Right atrium auricular region (tissue), 2 donors: ENCODE results near the gene GIGYF2. TPM values are rescaled to one million over a fixed set of nuclear protein-coding genes. Genes with fewer than 3 reads are reported as not detected.

ENCODE experiments used
- DNase-seq: peaks from one replicate; pipeline ENCODE4 v3.0.0-alpha.2; 2019; ENCODE audit warnings: low spot score
- H3K27ac ChIP-seq, 2 donors: fragments of 200-600 bp; sonication (generic); 1 replicate in 1 of 2; 2 replicates in 1 of 2; pipeline ENCODE4 v1.5.1; 2016 to 2019
- H3K27me3 ChIP-seq, 2 donors: fragments of 200-600 bp; sonication (generic); one replicate each; pipeline versions ENCODE4 v1.5.1 to v1.6.0; 2017 to 2019
- H3K36me3 ChIP-seq: fragments of 200-600 bp; sonication (generic); one replicate; pipeline ENCODE4 v1.5.1; 2016
- H3K4me1 ChIP-seq, 2 donors: fragments of 200-600 bp; sonication (generic); one replicate each; pipeline versions ENCODE4 v1.5.1 to v1.6.0; 2017 to 2019
- H3K4me3 ChIP-seq, 2 donors: fragments of 200-600 bp; sonication (generic); 1 replicate in 1 of 2; 2 replicates in 1 of 2; pipeline ENCODE4 v1.5.1; 2017 to 2019; ENCODE audit warnings: mild to moderate bottlenecking in 1 of 2, moderate library complexity in 1 of 2
- H3K9me3 ChIP-seq, 2 donors: fragments of 200-600 bp; sonication (generic); one replicate each; pipeline ENCODE4 v1.5.1; 2019
- CTCF ChIP-seq, 2 donors: fragments of 200-600 bp; sonication (generic); IDR thresholded peaks; one replicate each; pipeline ENCODE4 v1.5.1; 2019; ENCODE audit warnings: antibody characterized with exemption in 2 of 2
- total RNA-seq, 2 donors: library from RNA; depleted of rRNA; stranded (reverse); fragments of >200 nt; gene quantifications; one replicate each; pipeline ENCODE4 v1.1.0, GENCODE V29; 2016

Gene GIGYF2
- total RNA-seq, 2 donors from 2014 or later: 48.4 to 57.1 TPM

GRCh38 chr2:232888099-232888836 is 191.1 kb downstream of the GIGYF2 start:
- H3K4me3 ChIP-seq: no peak overlapping the region
- TF ChIP-seq CTCF (IDR thresholded peaks at IDR 0.05): no peak
- no peaks in the 10 kb centered on the region for H3K9me3 ChIP-seq
- no peaks in the 10 kb centered on the region for H3K27me3 ChIP-seq
- no peak overlapping the region for H3K27ac ChIP-seq
- peaks cover 0 to 6% of the 10 kb centered on the region in 2 donors for H3K4me1 ChIP-seq
- no peak for DNase-seq
- H3K36me3 ChIP-seq: no peaks in the 10 kb centered on the region

- Histone ChIP-seq H3K4me3 (no peak overlapping the region), H3K9me3 (no peaks in the 10 kb centered on the region), H3K4me1 (peaks cover 0 to 6% of the 10 kb centered on the region in 2 donors), H3K36me3 (no peaks in the 10 kb centered on the region), H3K27me3 (no peaks in the 10 kb centered on the region), H3K27ac (no peak overlapping the region)
- TF ChIP-seq CTCF (IDR thresholded peaks at IDR 0.05): no peak
- DNase-seq: no peak
These were observed 191.9 kb downstream of the GIGYF2 start for GRCh38 chr2:232888839-232889529.

GRCh38 chr2:232889876-232890401 is 192.8 kb downstream of the GIGYF2 start:
- TF ChIP-seq CTCF (IDR thresholded peaks at IDR 0.05): no peak
- no peak overlapping the region for H3K27ac ChIP-seq
- H3K9me3 ChIP-seq: no peaks in the 10 kb centered on the region
- H3K4me3 ChIP-seq: no peak overlapping the region
- no peaks in the 10 kb centered on the region for H3K36me3 ChIP-seq
- no peak for DNase-seq
- no peaks in the 10 kb centered on the region for H3K27me3 ChIP-seq
- H3K4me1 ChIP-seq: peaks cover 0 to 6% of the 10 kb centered on the region in 2 donors

GRCh38 chr2:232890536-232890895 is 193.4 kb downstream of the GIGYF2 start:
- Histone ChIP-seq H3K4me1 (peaks cover 0 to 6% of the 10 kb centered on the region in 2 donors), H3K4me3 (no peak overlapping the region), H3K36me3 (no peaks in the 10 kb centered on the region), H3K27me3 (no peaks in the 10 kb centered on the region), H3K27ac (no peak overlapping the region), H3K9me3 (no peaks in the 10 kb centered on the region)
- TF ChIP-seq CTCF (IDR thresholded peaks at IDR 0.05): no peak
- no peak for DNase-seq

- no peaks in the 10 kb centered on the region for H3K9me3 ChIP-seq
- no peaks in the 10 kb centered on the region for H3K36me3 ChIP-seq
- TF ChIP-seq CTCF (IDR thresholded peaks at IDR 0.05): no peak
- H3K27ac ChIP-seq: no peak overlapping the region
- DNase-seq: no peak
- no peaks in the 10 kb centered on the region for H3K27me3 ChIP-seq
- H3K4me3 ChIP-seq: no peak overlapping the region
- peaks cover 0 to 6% of the 10 kb centered on the region in 2 donors for H3K4me1 ChIP-seq
These were observed 193.9 kb downstream of the GIGYF2 start for GRCh38 chr2:232890896-232891601.
